Measurements from ENCODE around the gene CD72. TPM values are rescaled to one million over a fixed set of nuclear protein-coding genes. Genes with fewer than 3 reads are reported as not detected.

Gene CD72
- total RNA-seq = 0.89 TPM
- long read RNA-seq = 0 reads

- ATAC-seq (peak; percentile 40), DNase-seq (ENCODE audit: missing footprints) (no peak)
- intact Hi-C loops (cut with DNase I) = no loop called here
These were observed at the start of gene CD72 for GRCh38 chr9:35618325-35618727. TSS of gene CD72 (minus strand) at chr9:35618413. CDS start at chr9:35618303, 110 bp downstream.

- no peak for ATAC-seq
- DNase-seq (ENCODE audit: missing footprints) = no peak
- intact Hi-C loops (cut with DNase I) = no loop called here
These were observed 49.7 kb upstream of the CD72 start for GRCh38 chr9:35667939-35668338.

- intact Hi-C loops (cut with DNase I) = no loop called here
- ATAC-seq = no peak
- no peak for DNase-seq (ENCODE audit: missing footprints)
These were observed 48.3 kb upstream of the CD72 start for GRCh38 chr9:35666549-35666948.

DNA sequence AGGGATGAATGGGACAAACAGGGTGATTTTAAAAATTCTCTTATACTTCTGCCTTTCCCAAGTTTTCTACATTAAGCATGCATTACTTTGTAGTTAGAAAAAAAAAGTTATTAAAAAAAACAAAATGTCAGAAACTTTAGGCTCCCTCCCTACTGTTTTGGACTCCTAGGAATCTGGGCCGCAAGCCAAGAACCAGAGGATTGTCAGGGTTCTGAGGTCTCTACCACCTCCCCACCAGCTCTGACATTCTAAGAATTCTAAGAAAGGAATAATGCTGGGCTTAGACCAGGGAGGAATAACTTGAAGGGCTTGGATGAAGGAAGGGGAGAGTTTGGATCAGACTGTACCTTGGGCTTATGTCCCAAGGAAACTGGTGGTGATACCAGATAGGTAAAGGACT is 47.8 kb upstream of the CD72 start:
- intact Hi-C loops (cut with DNase I) = no loop called here
- DNase-seq (ENCODE audit: missing footprints) = no peak
- no peak for ATAC-seq

DNA sequence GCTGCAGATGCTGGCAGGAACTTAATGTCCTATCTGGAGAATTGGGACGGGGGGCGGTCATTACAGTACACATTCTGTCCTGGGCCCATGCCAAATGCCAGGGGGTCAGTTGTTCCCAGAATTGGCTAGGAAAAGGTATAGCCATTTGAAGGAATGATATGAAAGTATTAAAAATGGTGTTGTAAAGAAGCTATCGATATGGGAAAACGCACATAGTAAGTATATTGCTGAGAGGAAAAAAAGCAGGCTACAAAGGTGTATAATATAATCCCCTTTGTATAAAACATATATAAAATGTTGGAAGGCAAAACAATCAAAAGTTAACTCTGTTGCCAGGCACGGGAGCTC is 47.2 kb upstream of the CD72 start:
- intact Hi-C loops (cut with DNase I) = no loop called here
- no peak for DNase-seq (ENCODE audit: missing footprints)
- ATAC-seq = no peak

GRCh38 chr9:35664531-35665470 is 46.6 kb upstream of the CD72 start, which contains the start of gene ARHGEF39:
TSS of gene ARHGEF39 (minus strand) at chr9:35665195. CDS start at chr9:35665169, 26 bp downstream.
- DNase-seq (ENCODE audit: missing footprints) = peak; percentile 90
- intact Hi-C loops (cut with DNase I) = no loop called here
- peak; percentile 92 for ATAC-seq

GRCh38 chr9:35662437-35662836 is 44.2 kb upstream of the CD72 start:
- DNase-seq (ENCODE audit: missing footprints) (no peak), ATAC-seq (no peak)
- intact Hi-C loops (cut with DNase I) = no loop called here

DNA sequence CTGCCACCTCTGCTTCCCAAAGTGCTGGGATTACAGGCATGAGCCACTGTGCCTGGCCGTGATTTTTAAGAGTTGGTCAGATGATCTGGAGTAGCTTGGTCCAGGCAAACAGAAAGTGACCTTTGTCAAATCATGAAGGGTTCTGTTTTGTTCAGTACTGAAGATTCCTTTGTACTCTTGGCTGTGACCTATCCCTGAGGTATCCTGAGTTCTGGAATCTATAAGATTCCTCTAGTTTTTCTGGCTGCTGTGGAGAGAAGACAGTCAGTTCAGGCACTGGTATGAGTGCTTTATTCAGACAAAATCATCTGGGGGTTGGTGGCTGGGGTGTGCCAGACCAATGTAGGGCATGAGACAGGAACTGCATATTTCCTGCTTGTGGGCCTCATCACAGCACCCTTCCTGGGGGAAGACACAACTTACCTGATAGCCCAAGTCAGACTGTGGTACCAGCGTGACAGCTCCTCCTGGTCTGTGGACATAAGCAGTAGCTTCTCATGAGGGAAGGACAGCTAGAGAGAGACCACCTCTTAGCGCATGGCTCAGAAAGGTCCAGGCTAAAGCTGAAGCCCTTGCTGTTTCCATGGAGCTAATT is 43.6 kb upstream of the CD72 start:
- DNase-seq (ENCODE audit: missing footprints) (no peak), ATAC-seq (no peak)
- intact Hi-C loops (cut with DNase I) = loop anchor here (2.0 kb wide), 1 partner anchor 29 kb away; no protein-coding TSS in a partner anchor

GRCh38 chr9:35660966-35661415 is 42.8 kb upstream of the CD72 start:
- ATAC-seq (no peak), DNase-seq (ENCODE audit: missing footprints) (no peak)
- intact Hi-C loops (cut with DNase I) = loop anchor here (2.0 kb wide), 1 partner anchor 30 kb away; no protein-coding TSS in a partner anchor

DNA sequence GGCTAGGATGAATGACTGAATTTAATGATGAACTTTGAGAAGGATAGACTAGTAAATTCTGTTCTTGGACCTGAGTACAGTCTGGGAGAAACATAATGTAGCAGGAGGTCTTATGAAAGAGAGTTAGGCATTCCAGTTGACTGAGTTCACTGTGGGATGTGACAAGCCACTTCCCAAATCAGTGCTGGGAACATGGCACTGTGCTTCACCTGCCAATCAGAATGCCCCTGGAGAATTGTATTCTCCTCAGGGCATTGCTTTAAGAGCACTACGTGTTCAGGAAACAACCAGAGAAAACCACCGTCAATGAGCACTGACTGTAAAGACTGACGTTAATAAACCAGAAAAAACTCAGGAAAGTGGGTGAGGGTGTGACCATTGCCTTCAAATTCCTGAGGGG is 41.1 kb upstream of the CD72 start:
- intact Hi-C loops (cut with DNase I) = loop anchor here (2.0 to 5.0 kb wide), 3 partner anchors 55 to 168 kb away; partner anchors contain the start of genes FAM221B, TESK1 and TMEM8B
- ATAC-seq (peak; percentile 2), DNase-seq (ENCODE audit: missing footprints) (no peak)

DNA sequence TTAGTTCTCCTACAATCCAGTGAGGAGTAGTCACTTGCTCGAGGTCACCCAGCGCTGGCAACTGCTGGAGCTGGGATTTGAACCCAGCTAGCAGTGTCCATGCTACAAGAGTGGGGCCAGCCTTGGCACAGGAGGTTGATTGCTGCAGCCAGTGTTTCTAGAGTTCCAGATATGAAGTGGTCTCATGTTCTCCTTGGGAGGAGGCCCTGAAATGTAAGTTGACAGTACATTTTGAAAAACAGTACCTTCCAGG is 40.7 kb upstream of the CD72 start:
- ATAC-seq = peak; percentile 9

GRCh38 chr9:35658137-35658967 is 40.1 kb upstream of the CD72 start, which contains the start of gene CCDC107:
TSS of gene CCDC107 (plus strand) at chr9:35658292. CDS start at chr9:35658380, 88 bp downstream.
- peak; percentile 88 for ATAC-seq
- peak; percentile 93 for DNase-seq (ENCODE audit: missing footprints)
- intact Hi-C loops (cut with DNase I) = loop anchor here (2.0 to 5.0 kb wide), 3 partner anchors 54 to 169 kb away; partner anchors contain the start of genes FAM221B, TESK1 and TMEM8B

More for the DNA sequence above, 40.7 kb upstream of the CD72 start:
- intact Hi-C loops (cut with DNase I) = loop anchor here (2.0 to 5.0 kb wide), 3 partner anchors 54 to 168 kb away; partner anchors contain the start of genes FAM221B, TESK1 and TMEM8B
- DNase-seq (ENCODE audit: missing footprints) = no peak

- ATAC-seq = peak; percentile 97
- intact Hi-C loops (cut with DNase I) = loop anchor here (2.0 to 5.0 kb wide), 3 partner anchors 53 to 170 kb away; partner anchors contain the start of genes FAM221B, TESK1 and TMEM8B
- peak; percentile 97 for DNase-seq (ENCODE audit: missing footprints)
These were observed 39.4 kb upstream of the CD72 start, which contains the start of gene RMRP for GRCh38 chr9:35657546-35658136. TSS of gene RMRP (minus strand) at chr9:35658019.

GRCh38 chr9:35656831-35657545 is 38.8 kb upstream of the CD72 start:
- DNase-seq (ENCODE audit: missing footprints) (no peak), ATAC-seq (peak; percentile 8)
- intact Hi-C loops (cut with DNase I) = loop anchor here (5.0 kb wide), 1 partner anchor 170 kb away; the partner anchor contains the start of genes FAM221B and TMEM8B

DNA sequence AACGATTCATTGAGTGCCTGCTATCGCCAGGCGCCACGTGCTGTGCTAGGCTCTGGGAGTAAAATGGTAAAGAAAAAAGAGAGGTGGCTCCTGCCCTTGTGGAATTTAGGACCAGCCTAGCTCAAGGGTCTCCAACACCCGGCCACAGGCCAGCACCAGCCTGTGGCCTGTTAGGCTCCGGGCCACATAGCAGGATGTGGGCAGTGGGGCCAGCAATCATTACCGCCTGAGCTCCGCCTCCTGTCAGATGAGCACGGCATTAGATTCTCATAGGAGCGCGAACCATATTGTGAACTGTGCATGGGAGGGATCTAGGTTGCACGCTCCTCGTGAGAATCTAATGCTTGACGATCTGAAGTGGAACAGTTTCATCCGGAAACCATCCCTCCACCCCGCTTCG is 38.1 kb upstream of the CD72 start:
- ATAC-seq = no peak
- intact Hi-C loops (cut with DNase I) = loop anchor here (5.0 kb wide), 1 partner anchor 171 kb away; the partner anchor contains the start of genes FAM221B and TMEM8B
- DNase-seq (ENCODE audit: missing footprints) = no peak

GRCh38 chr9:35653611-35654010 is 35.4 kb upstream of the CD72 start:
- intact Hi-C loops (cut with DNase I) = loop anchor here (1.0 kb wide), 1 partner anchor 101 kb away; the partner anchor contains the start of gene MSMP
- DNase-seq (ENCODE audit: missing footprints) (no peak), ATAC-seq (no peak)

DNA sequence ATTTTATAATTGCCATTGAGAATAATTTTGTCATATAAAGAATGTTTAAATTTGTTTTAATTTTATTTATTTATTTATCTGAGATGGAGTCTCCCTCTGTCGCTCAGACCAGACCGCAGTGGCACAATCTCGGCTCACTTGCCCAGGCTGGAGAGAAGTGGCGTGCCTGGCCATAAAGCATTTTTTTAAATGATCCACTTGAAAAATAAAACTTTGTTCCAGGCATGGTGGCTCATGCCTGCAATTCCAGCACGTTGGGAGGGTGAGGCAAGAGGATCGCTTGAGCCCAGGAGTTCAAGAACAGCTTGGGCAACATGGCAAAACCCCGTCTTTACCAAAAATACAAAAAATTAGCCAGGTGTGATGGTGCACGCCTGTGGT is 34.6 kb upstream of the CD72 start:
- no peak for ATAC-seq
- intact Hi-C loops (cut with DNase I) = loop anchor here (1.0 kb wide), 1 partner anchor 101 kb away; the partner anchor contains the start of gene MSMP
- no peak for DNase-seq (ENCODE audit: missing footprints)

Data from Right ventricle myocardium inferior (tissue), 1 donor.